ENCODE measurements around the gene TEX47.

DNA sequence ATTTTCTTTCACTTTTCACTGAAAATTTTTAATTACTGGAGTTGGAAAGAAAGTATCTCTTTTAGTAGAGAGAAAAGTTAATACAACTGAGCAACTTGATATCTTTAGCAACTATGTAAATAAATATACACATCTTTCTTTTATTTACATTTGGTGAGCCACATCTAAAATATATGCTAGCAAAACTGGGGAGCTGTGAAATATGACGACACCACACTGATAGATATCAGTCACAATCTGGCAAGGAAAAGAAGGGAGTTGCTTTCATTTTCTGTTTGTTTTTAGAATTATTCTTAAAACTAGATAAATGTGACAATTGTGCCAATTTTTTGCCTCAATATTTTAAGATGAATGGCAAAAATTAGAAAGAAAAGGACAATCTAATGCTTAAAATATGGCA lies 38.7 kb downstream of the TEX47 start:
- TF ChIP-seq, protein P1, sequence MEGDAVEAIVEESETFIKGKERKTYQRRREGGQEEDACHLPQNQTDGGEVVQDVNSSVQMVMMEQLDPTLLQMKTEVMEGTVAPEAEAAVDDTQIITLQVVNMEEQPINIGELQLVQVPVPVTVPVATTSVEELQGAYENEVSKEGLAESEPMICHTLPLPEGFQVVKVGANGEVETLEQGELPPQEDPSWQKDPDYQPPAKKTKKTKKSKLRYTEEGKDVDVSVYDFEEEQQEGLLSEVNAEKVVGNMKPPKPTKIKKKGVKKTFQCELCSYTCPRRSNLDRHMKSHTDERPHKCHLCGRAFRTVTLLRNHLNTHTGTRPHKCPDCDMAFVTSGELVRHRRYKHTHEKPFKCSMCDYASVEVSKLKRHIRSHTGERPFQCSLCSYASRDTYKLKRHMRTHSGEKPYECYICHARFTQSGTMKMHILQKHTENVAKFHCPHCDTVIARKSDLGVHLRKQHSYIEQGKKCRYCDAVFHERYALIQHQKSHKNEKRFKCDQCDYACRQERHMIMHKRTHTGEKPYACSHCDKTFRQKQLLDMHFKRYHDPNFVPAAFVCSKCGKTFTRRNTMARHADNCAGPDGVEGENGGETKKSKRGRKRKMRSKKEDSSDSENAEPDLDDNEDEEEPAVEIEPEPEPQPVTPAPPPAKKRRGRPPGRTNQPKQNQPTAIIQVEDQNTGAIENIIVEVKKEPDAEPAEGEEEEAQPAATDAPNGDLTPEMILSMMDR (IDR thresholded peaks at IDR 0.05), result no peak
- no peak for TF ChIP-seq POLR2A (IDR thresholded peaks at IDR 0.05)

Measured in body of pancreas (tissue), 4 donors.